K562 (cell line): ENCODE results near the gene KEL. TPM values are rescaled to one million over a fixed set of nuclear protein-coding genes. Genes with fewer than 3 reads are reported as not detected.

Experiments
- ATAC-seq: fragments of 200-7000 bp; cut with Tn5 transposase; 3 replicates; pipeline ENCODE4 v1.9.1; 2020; ENCODE audit warnings: moderate library complexity
- BruUV-seq: library from RNA; stranded (reverse); fragments of 400-500 nt; replicated peaks from 2 replicates; lab custom pipeline; 2021; lab: Mats Ljungman, UMichigan
- CTCF ChIA-PET: fragments of 300-600 bp; formaldehyde crosslinking; extraction: SDS; loops from one replicate; lab custom pipeline; 2021; ENCODE audit warnings: low intra/inter-chr PET ratio; lab: Yijun Ruan, JAX
- POLR2A ChIA-PET: fragments of 300-600, 350-650 bp; sonication (Branson Sonifier 250); formaldehyde crosslinking; extraction: SDS; loops from one replicate; lab custom pipeline; 2021; ENCODE audit warnings: antibody characterized with exemption, inconsistent platforms; lab: Yijun Ruan, JAX
- DNase-seq, 4 experiments: peaks; one replicate each; pipeline versions ENCODE4 v3.0.0 to v3.0.0-alpha.2; 2011 to 2018; ENCODE audit warnings: low spot score in 3 of 4, mixed read lengths in 3 of 4; ENCODE audit errors: extremely low read depth in 1 of 4
- FAIRE-seq: peaks from 2 replicates; lab custom pipeline; 2011; peaks lifted over from hg19 to GRCh38; lab: Jason Lieb, UNC
- H2AFZ ChIP-seq: 2 replicates; pipeline ENCODE4 v1.6.0; 2011; ENCODE audit warnings: low read depth, low read length, control low read depth, inconsistent platforms
- H3K27ac ChIP-seq: fragments of 200-600 bp; 3 replicates; pipeline ENCODE4 v1.8.0; 2011; ENCODE audit warnings: low read depth, mild to moderate bottlenecking, control low read depth, inconsistent platforms, low read length, moderate library complexity, mixed read lengths; ENCODE audit errors: extremely low read depth
- H3K27me3 ChIP-seq, 2 experiments: fragments of 300-600 bp in 1 of 2; 2 replicates in 1 of 2; 3 replicates in 1 of 2; pipeline versions ENCODE4 v1.6.0 to v1.8.0; 2011; ENCODE audit warnings: inconsistent platforms in 2 of 2, low read length in 2 of 2, mild to moderate bottlenecking in 1 of 2, mixed read lengths in 1 of 2, moderate library complexity in 1 of 2; ENCODE audit not compliant: control insufficient read depth in 2 of 2, insufficient read depth in 2 of 2
- H3K36me3 ChIP-seq: fragments of 300-600 bp; 3 replicates; pipeline ENCODE4 v1.8.0; 2011; ENCODE audit warnings: mild to moderate bottlenecking, low read length, inconsistent platforms; ENCODE audit not compliant: control insufficient read depth, insufficient read depth
- H3K4me1 ChIP-seq, 2 experiments: fragments of 200-600 bp in 1 of 2; replicated peaks in 1 of 2; 2 replicates in 1 of 2; 3 replicates in 1 of 2; pipeline versions ENCODE4 v1.5.1 to v1.8.0; 2011; ENCODE audit warnings: inconsistent platforms in 2 of 2, low read length in 2 of 2, mild to moderate bottlenecking in 1 of 2, mixed read lengths in 1 of 2, moderate library complexity in 1 of 2; ENCODE audit not compliant: control insufficient read depth in 2 of 2, insufficient read depth in 2 of 2
- H3K4me2 ChIP-seq: 2 replicates; pipeline ENCODE4 v1.6.1; 2011; ENCODE audit warnings: low read length, control low read depth, inconsistent platforms, mixed read lengths; ENCODE audit not compliant: insufficient read depth
- H3K4me3 ChIP-seq: fragments of 200-600 bp; sonication (generic), shearing (Covaris generic); 2 replicates; pipeline ENCODE4 v1.5.1; 2016; ENCODE audit warnings: control low read depth, inconsistent platforms
- H3K79me2 ChIP-seq: fragments of 200-600 bp; 3 replicates; pipeline ENCODE4 v1.8.0; 2011; ENCODE audit warnings: low read length, inconsistent platforms; ENCODE audit not compliant: control insufficient read depth, insufficient read depth
- H3K9ac ChIP-seq, 2 experiments: 2 replicates each; pipeline versions ENCODE4 v1.6.0 to v1.6.1; 2011; ENCODE audit warnings: low read depth in 2 of 2, low read length in 2 of 2, control low read depth in 1 of 2, inconsistent platforms in 1 of 2, mild to moderate bottlenecking in 1 of 2, mixed read lengths in 1 of 2; ENCODE audit not compliant: insufficient read depth in 1 of 2
- H3K9me1 ChIP-seq: one replicate; pipeline ENCODE4 v1.6.0; 2011; ENCODE audit warnings: inconsistent platforms, mild to moderate bottlenecking, low read length, moderate library complexity; ENCODE audit not compliant: control insufficient read depth, insufficient read depth
- H3K9me3 ChIP-seq: replicated peaks from 2 replicates; pipeline ENCODE4 v1.5.1; 2011; ENCODE audit warnings: low read depth, low read length, inconsistent platforms; ENCODE audit not compliant: control insufficient read depth, insufficient read depth
- H4K20me1 ChIP-seq: replicated peaks from 2 replicates; pipeline ENCODE4 v1.6.1; 2011; ENCODE audit warnings: low read length, inconsistent platforms, mixed read lengths; ENCODE audit not compliant: control insufficient read depth, insufficient read depth
- ILK ChIP-seq: fragments of 450-650 bp; IDR thresholded peaks from 2 replicates; pipeline ENCODE4 v1.6.1; 2016; ENCODE audit warnings: missing genetic modification characterization, low read depth, mild to moderate bottlenecking, missing compliant biosample characterization, moderate library complexity, borderline replicate concordance
- POLR2A ChIP-seq: fragments of 450-650 bp; conservative IDR thresholded peaks from 2 replicates; pipeline ENCODE4 v1.6.1; 2016
- ZC3H4 ChIP-seq: sonication (generic); formaldehyde crosslinking; IDR thresholded peaks from 2 replicates; pipeline ENCODE4 v1.9.0; 2021; ENCODE audit warnings: missing genetic modification reagents, borderline replicate concordance
- ZNF232 ChIP-seq: sonication (generic); formaldehyde crosslinking; IDR thresholded peaks from 2 replicates; pipeline ENCODE4 v1.8.0; 2022; ENCODE audit warnings: mild to moderate bottlenecking, missing genetic modification reagents
- ZNF740 ChIP-seq, 3 experiments: fragments of 200-800 bp in 1 of 3; sonication (Bioruptor generic) in 1 of 3; sonication (generic) in 1 of 3; formaldehyde crosslinking in 1 of 3; IDR thresholded peaks; 2 replicates each; pipeline versions ENCODE4 v1.6.1 to v1.8.0; 2016 to 2022; ENCODE audit warnings: mild to moderate bottlenecking in 2 of 3, missing compliant biosample characterization in 2 of 3, missing genetic modification characterization in 2 of 3, missing genetic modification reagents in 1 of 3
- WGBS: fragments of 100-300 bp; shearing (Covaris generic); methylation state at CpG from one replicate; pipeline ENCODE4 v1.1.6; 2016; ENCODE audit warnings: low coverage, mixed read lengths; ENCODE audit not compliant: insufficient coverage; ENCODE audit errors: missing lambda C conversion rate; 5-methylcytosine and 5-hydroxymethylcytosine counted together
- in situ Hi-C: fragments of 300-500 bp; cut with MboI; formaldehyde crosslinking; loops from 4 replicates; pipeline ENCODE4 v1.15.0; 2018; ENCODE audit warnings: inconsistent platforms, mixed read lengths
- intact Hi-C: fragments of 100-400 bp; cut with micrococcal nuclease; formaldehyde crosslinking; loops from 2 replicates; pipeline ENCODE4 v1.14.2; 2022
- polyA plus RNA-seq, 8 experiments: library from polyadenylated mRNA; depleted of rRNA in 4 of 8; stranded (reverse) in 5 of 8; unstranded in 3 of 8; fragments of >200 nt; fragmentation: Nextera tagmentation in 2 of 8; fragmentation: Illumina TruSeq in 1 of 8; extraction: Ambion mirVana in 2 of 8; extraction: Trizol in 1 of 8; gene quantifications; 2 replicates each; pipeline versions ENCODE4 v1.2.1 to v1.2.3, GENCODE V29; 2011 to 2014; ENCODE audit warnings: inconsistent platforms in 1 of 8, missing spikeins in 1 of 8
- total RNA-seq, 7 experiments: library from RNA; depleted of rRNA in 6 of 7; stranded (reverse); fragments of >200 nt in 6 of 7; fragmentation: Illumina TruSeq in 2 of 7; extraction: Trizol in 2 of 7; gene quantifications; 2 replicates each; pipeline versions ENCODE4 v1.2.1 to v1.2.3, GENCODE V29; 2011 to 2021; ENCODE audit warnings: low replicate concordance in 1 of 7

KEL gene
- total and polyA plus RNA-seq, 9 of the 15 experiments (the other 6 are each of a cell fraction or from before 2014, with no cell fraction given) = 9.0 to 47.4 (median 22.2) TPM

- ChIA-PET CTCF (interaction anchor here (0.5 kb wide), 1 partner anchor 398 kb away, joined by 3 read pairs; no protein-coding TSS in a partner anchor), POLR2A (interaction anchor here (1.0 to 1.6 kb wide), 4 partner anchors 8 to 57 kb away, joined by 3 to 6 read pairs (median 4); no protein-coding TSS in a partner anchor)
- FAIRE-seq (peak; percentile 23), ATAC-seq (no peak), DNase-seq (no peak)
- Histone ChIP-seq H3K4me2 (no peak overlapping the region), H3K4me1 (peaks cover 0 to 3% of the 10 kb centered on the region in 2 experiments; a peak in 1 of 5 replicates), H3K9me3 (no peaks in the 10 kb centered on the region), H3K9ac (no peak overlapping the region), H2AFZ (no peak overlapping the region), H3K36me3 (peaks cover 39% of the 10 kb centered on the region), H3K27ac (no peak overlapping the region), H3K27me3 (no peaks in the 10 kb centered on the region), H3K9me1 (peaks cover 4% of the 10 kb centered on the region), H4K20me1 (no peaks in the 10 kb centered on the region; the same call in 1 of the 2 replicates), H3K4me3 (no peak overlapping the region), H3K79me2 (no peaks in the 10 kb centered on the region)
- BruUV-seq = no TSS peak
- in situ Hi-C loops (no loop called here), intact Hi-C loops (no loop called here)
- 72% methylated on average over 7 of the region's 7 CpGs for WGBS
- TF ChIP-seq POLR2A (0 out of 2 replicates have a peak, but pooled peaks have one; percentile 3), ILK (tag) (no peak)
Measured at GRCh38 chr7:142943706-142944268, 18.4 kb downstream of the KEL start.

- no peaks in the 10 kb centered on the region for H3K9me3 ChIP-seq
- no TSS peak for BruUV-seq
- intact Hi-C loops = no loop called here
- no peaks in the 10 kb centered on the region; the same call in 1 of the 2 replicates for H4K20me1 ChIP-seq
- 0 out of 2 replicates have a peak, but pooled peaks have one; percentile 44 for TF ChIP-seq ZC3H4 (CRISPR knock-in tag)
- 0 out of 2 replicates have a peak, but pooled peaks have one; percentile 31 for TF ChIP-seq ZNF740 (CRISPR knock-in tag; IDR thresholded peaks at IDR 0.05)
- TF ChIP-seq ZNF740 (tag; IDR thresholded peaks at IDR 0.05) = no peak
- TF ChIP-seq ZNF232 = no peak
- peaks cover 33% of the 10 kb centered on the region for H3K36me3 ChIP-seq
- peaks cover 4% of the 10 kb centered on the region for H3K9me1 ChIP-seq
- no peak overlapping the region for H3K27ac ChIP-seq
- in situ Hi-C loops = no loop called here
- ChIA-PET POLR2A (interaction anchor here (1.6 to 1.7 kb wide), 2 partner anchors 10 to 18 kb away, joined by 4 to 5 read pairs; partner anchors contain the start of gene TRPV5), CTCF (no interaction called here)
- no peaks in the 10 kb centered on the region for H3K27me3 ChIP-seq
- H3K4me1 ChIP-seq = peaks cover 0 to 3% of the 10 kb centered on the region in 2 experiments; a peak in 1 of 5 replicates
- DNase-seq = no peak
- H3K4me3 ChIP-seq = no peak overlapping the region
- no peak for FAIRE-seq
- no peaks in the 10 kb centered on the region for H3K79me2 ChIP-seq
- H2AFZ ChIP-seq = no peak overlapping the region
- 89% methylated on average over 6 of the region's 6 CpGs for WGBS
- ATAC-seq = no peak
- H3K9ac ChIP-seq = no peak overlapping the region
- H3K4me2 ChIP-seq = no peak overlapping the region
Measured at GRCh38 chr7:142942746-142943145, 19.4 kb downstream of the KEL start.
